Liver (tissue), 9 donors: ENCODE data around the gene IER2. TPM values are rescaled to one million over a fixed set of nuclear protein-coding genes. Genes with fewer than 3 reads are reported as not detected.

Experiments
- DNase-seq: peaks from one replicate; pipeline ENCODE4 v3.0.0-alpha.2; 2017; ENCODE audit warnings: low spot score
- H3K27ac ChIP-seq, 2 donors: one replicate each; pipeline ENCODE4 v1.7.0; 2013; ENCODE audit warnings: inconsistent platforms in 2 of 2, low read length in 2 of 2, control low read depth in 1 of 2, low read depth in 1 of 2, mild to moderate bottlenecking in 1 of 2
- H3K27me3 ChIP-seq, 4 donors: one replicate each; pipeline versions ENCODE4 v1.6.1 to v1.7.0; 2013; ENCODE audit warnings: low read length in 3 of 4, inconsistent platforms in 1 of 4, mild to moderate bottlenecking in 1 of 4, moderate library complexity in 1 of 4; ENCODE audit not compliant: control insufficient read depth in 4 of 4, insufficient read depth in 4 of 4
- H3K36me3 ChIP-seq, 4 donors: one replicate each; pipeline versions ENCODE4 v1.6.1 to v1.7.0; 2013; ENCODE audit warnings: low read length in 3 of 4, mild to moderate bottlenecking in 3 of 4, low read depth in 1 of 4, moderate library complexity in 1 of 4; ENCODE audit not compliant: control insufficient read depth in 4 of 4, insufficient read depth in 3 of 4
- H3K4me1 ChIP-seq, 4 donors: one replicate each; pipeline versions ENCODE4 v1.6.1 to v1.7.0; 2013; ENCODE audit warnings: low read length in 3 of 4, mild to moderate bottlenecking in 3 of 4, moderate library complexity in 1 of 4; ENCODE audit not compliant: control insufficient read depth in 4 of 4, insufficient read depth in 4 of 4
- H3K4me3 ChIP-seq, 3 donors: one replicate each; pipeline versions ENCODE4 v1.6.1 to v1.7.0; 2013; ENCODE audit warnings: low read length in 3 of 3, control low read depth in 1 of 3, low read depth in 1 of 3, mild to moderate bottlenecking in 1 of 3
- H3K9ac ChIP-seq, 2 donors: one replicate each; pipeline ENCODE4 v1.7.0; 2013; ENCODE audit warnings: low read length in 2 of 2, mild to moderate bottlenecking in 2 of 2, moderate library complexity in 2 of 2, control low read depth in 1 of 2, low read depth in 1 of 2
- H3K9me3 ChIP-seq, 4 donors: one replicate each; pipeline versions ENCODE4 v1.6.1 to v1.7.0; 2013; ENCODE audit warnings: low read length in 3 of 4; ENCODE audit not compliant: control insufficient read depth in 4 of 4
- EGR1 ChIP-seq, 2 donors: IDR thresholded peaks; 2 replicates each; pipeline ENCODE4 v1.6.1; 2016 to 2018; ENCODE audit warnings: antibody characterized with exemption in 2 of 2, low read depth in 2 of 2
- FOXA1 ChIP-seq: IDR thresholded peaks from 2 replicates; pipeline ENCODE4 v1.6.1; 2016; ENCODE audit warnings: antibody characterized with exemption
- FOXA2 ChIP-seq: IDR thresholded peaks from 2 replicates; pipeline ENCODE4 v1.6.1; 2016; ENCODE audit warnings: antibody characterized with exemption
- GABPA ChIP-seq, 2 donors: IDR thresholded peaks in 1 of 2; conservative IDR thresholded peaks in 1 of 2; 2 replicates each; pipeline ENCODE4 v1.6.1; 2016; ENCODE audit warnings: antibody characterized with exemption in 2 of 2, mild to moderate bottlenecking in 1 of 2, moderate library complexity in 1 of 2
- HNF4A ChIP-seq, 2 donors: conservative IDR thresholded peaks; 2 replicates each; pipeline ENCODE4 v1.6.1; 2016; ENCODE audit warnings: antibody characterized with exemption in 2 of 2, mild to moderate bottlenecking in 2 of 2
- HNF4G ChIP-seq: IDR thresholded peaks from 2 replicates; pipeline ENCODE4 v1.6.1; 2016; ENCODE audit warnings: antibody characterized with exemption
- JUND ChIP-seq, 2 donors: IDR thresholded peaks; 2 replicates each; pipeline ENCODE4 v1.6.1; 2016; ENCODE audit warnings: antibody characterized with exemption in 2 of 2
- NR2F2 ChIP-seq: IDR thresholded peaks from 2 replicates; pipeline ENCODE4 v1.6.1; 2016; ENCODE audit warnings: antibody characterized with exemption
- RAD21 ChIP-seq, 2 donors: IDR thresholded peaks; 2 replicates each; pipeline ENCODE4 v1.6.1; 2016; ENCODE audit warnings: antibody characterized with exemption in 2 of 2, mild to moderate bottlenecking in 2 of 2
- RXRA ChIP-seq, 2 donors: IDR thresholded peaks; 2 replicates each; pipeline ENCODE4 v1.6.1; 2017 to 2018; ENCODE audit warnings: antibody characterized with exemption in 2 of 2, mild to moderate bottlenecking in 1 of 2
- SP1 ChIP-seq: IDR thresholded peaks from 2 replicates; pipeline ENCODE4 v1.6.1; 2018; ENCODE audit warnings: antibody characterized with exemption, mild to moderate bottlenecking
- TAF1 ChIP-seq: conservative IDR thresholded peaks from 2 replicates; pipeline ENCODE4 v1.6.1; 2016; ENCODE audit warnings: antibody characterized with exemption, mild to moderate bottlenecking
- YY1 ChIP-seq: IDR thresholded peaks from 2 replicates; pipeline ENCODE4 v1.6.1; 2016; ENCODE audit warnings: antibody characterized with exemption, mild to moderate bottlenecking
- WGBS: extraction: QIAGEN DNeasy Blood & Tissue Kit; methylation state at CpG from one replicate; pipeline ENCODE4 v1.1.7; 2013; 5-methylcytosine and 5-hydroxymethylcytosine counted together
- polyA plus RNA-seq, 2 donors: library from polyadenylated mRNA; stranded (reverse) in 1 of 2; unstranded in 1 of 2; fragments of 200-250 nt in 1 of 2; fragments of >200 nt in 1 of 2; fragmentation: Nextera tagmentation in 1 of 2; extraction: Ambion mirVana in 1 of 2; gene quantifications; one replicate each; pipeline versions ENCODE4 v1.2.1 to v1.2.3, GENCODE V29; 2013 to 2015
- total RNA-seq, 2 donors: library from RNA; depleted of rRNA; stranded (reverse); fragments of >200 nt; gene quantifications; one replicate each; pipeline ENCODE4 v1.2.3, GENCODE V29; 2014
- TF ChIP-seq, protein P1 (sequence below): IDR thresholded peaks from 2 replicates; pipeline ENCODE4 v1.6.1; 2016; ENCODE audit warnings: antibody characterized with exemption, mild to moderate bottlenecking
- TF ChIP-seq, protein P2 (sequence below): IDR thresholded peaks from 2 replicates; pipeline ENCODE4 v1.6.1; 2016; ENCODE audit warnings: antibody characterized with exemption
- TF ChIP-seq, protein P3 (sequence below): IDR thresholded peaks from 2 replicates; pipeline ENCODE4 v1.6.1; 2016; ENCODE audit warnings: antibody characterized with exemption
- TF ChIP-seq, protein P4 (sequence below): fragments of 150-350 bp; IDR thresholded peaks from 2 replicates; pipeline ENCODE4 v1.5.1; 2017; ENCODE audit warnings: improper control_type of control experiment, low read depth, low read length; ENCODE audit not compliant: missing input control
- TF ChIP-seq, protein P5 (sequence below): IDR thresholded peaks from 2 replicates; pipeline ENCODE4 v1.6.1; 2016; ENCODE audit warnings: antibody characterized with exemption
- donor health status: healthy.
- donor health status: healthy.
- donor health status: healthy.
- donor health status: healthy.
- donor health status: healthy.

Gene IER2
- total and polyA plus RNA-seq, 4 donors = 11.4 to 38.9 (median 21.9) TPM

DNA sequence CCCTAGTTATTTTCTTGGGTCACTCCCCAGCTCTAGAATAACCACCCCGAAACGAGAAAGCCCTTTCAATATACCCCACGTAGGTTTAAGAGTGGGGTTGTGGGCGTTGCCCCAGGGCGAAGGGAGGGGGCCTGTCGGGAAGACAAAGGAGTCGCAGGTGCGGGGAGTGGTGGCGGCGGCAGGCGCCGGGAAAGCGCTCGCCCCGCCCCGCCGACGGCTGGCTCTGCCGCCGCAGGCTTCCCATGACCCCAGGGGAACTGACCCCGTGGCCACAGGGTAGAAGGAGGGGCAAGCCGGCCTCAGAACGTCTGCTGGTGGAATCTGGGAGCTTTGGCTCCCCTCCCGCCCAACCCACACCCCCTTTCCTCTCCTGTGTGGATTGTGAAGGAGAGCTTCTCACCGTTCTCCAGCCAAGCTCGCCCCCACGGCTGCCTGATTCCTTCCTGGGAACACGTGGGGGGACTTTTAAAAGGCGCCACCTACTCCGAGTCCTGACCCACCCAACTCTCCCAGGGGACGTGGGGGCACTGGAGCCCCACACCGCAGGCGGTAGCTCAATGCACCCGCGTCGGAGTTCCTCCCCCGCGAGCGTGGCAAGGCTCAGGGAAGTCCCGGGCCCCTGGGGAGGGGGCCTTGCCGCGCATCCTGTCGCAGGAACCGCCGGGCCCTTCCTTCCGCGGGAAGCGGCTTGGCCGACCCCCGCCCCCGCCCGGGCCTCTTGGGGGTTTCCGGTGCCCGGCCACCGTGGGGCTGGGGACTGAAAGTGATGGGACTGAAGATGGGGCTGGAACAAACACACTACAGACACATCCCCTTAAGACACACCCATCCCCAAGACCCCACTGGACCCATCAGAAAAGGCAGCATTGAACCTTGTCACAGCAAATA, 5.5 kb downstream of the IER2 start:
- TF ChIP-seq RXRA (IDR thresholded peaks at IDR 0.05) (peak; percentile 95 to 96), JUND (IDR thresholded peaks at IDR 0.05) (peak in 1 of 2 donors; percentile 40), NR2F2 (peak; percentile 73), HNF4G (peak; percentile 4), YY1 (no peak), FOXA2 (no peak), HNF4A (conservative IDR thresholded peaks at IDR 0.05) (peak; percentile 24 to 76), RAD21 (IDR thresholded peaks at IDR 0.05) (peak in 1 of 2 donors; percentile 40), TAF1 (no peak), GABPA (IDR thresholded peaks at IDR 0.05 in 1 of 2, conservative IDR thresholded peaks at IDR 0.05 in 1 of 2) (no peak), FOXA1 (no peak), SP1 (peak; percentile 61), EGR1 (IDR thresholded peaks at IDR 0.05; ENCODE audit: low read depth in 2 of 2) (peak; percentile 34 to 84)
- TF ChIP-seq, protein P1, sequence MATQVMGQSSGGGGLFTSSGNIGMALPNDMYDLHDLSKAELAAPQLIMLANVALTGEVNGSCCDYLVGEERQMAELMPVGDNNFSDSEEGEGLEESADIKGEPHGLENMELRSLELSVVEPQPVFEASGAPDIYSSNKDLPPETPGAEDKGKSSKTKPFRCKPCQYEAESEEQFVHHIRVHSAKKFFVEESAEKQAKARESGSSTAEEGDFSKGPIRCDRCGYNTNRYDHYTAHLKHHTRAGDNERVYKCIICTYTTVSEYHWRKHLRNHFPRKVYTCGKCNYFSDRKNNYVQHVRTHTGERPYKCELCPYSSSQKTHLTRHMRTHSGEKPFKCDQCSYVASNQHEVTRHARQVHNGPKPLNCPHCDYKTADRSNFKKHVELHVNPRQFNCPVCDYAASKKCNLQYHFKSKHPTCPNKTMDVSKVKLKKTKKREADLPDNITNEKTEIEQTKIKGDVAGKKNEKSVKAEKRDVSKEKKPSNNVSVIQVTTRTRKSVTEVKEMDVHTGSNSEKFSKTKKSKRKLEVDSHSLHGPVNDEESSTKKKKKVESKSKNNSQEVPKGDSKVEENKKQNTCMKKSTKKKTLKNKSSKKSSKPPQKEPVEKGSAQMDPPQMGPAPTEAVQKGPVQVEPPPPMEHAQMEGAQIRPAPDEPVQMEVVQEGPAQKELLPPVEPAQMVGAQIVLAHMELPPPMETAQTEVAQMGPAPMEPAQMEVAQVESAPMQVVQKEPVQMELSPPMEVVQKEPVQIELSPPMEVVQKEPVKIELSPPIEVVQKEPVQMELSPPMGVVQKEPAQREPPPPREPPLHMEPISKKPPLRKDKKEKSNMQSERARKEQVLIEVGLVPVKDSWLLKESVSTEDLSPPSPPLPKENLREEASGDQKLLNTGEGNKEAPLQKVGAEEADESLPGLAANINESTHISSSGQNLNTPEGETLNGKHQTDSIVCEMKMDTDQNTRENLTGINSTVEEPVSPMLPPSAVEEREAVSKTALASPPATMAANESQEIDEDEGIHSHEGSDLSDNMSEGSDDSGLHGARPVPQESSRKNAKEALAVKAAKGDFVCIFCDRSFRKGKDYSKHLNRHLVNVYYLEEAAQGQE = peak; percentile 38
- TF ChIP-seq, protein P2, sequence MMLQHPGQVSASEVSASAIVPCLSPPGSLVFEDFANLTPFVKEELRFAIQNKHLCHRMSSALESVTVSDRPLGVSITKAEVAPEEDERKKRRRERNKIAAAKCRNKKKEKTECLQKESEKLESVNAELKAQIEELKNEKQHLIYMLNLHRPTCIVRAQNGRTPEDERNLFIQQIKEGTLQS = peak; percentile 13
- TF ChIP-seq, protein P3, sequence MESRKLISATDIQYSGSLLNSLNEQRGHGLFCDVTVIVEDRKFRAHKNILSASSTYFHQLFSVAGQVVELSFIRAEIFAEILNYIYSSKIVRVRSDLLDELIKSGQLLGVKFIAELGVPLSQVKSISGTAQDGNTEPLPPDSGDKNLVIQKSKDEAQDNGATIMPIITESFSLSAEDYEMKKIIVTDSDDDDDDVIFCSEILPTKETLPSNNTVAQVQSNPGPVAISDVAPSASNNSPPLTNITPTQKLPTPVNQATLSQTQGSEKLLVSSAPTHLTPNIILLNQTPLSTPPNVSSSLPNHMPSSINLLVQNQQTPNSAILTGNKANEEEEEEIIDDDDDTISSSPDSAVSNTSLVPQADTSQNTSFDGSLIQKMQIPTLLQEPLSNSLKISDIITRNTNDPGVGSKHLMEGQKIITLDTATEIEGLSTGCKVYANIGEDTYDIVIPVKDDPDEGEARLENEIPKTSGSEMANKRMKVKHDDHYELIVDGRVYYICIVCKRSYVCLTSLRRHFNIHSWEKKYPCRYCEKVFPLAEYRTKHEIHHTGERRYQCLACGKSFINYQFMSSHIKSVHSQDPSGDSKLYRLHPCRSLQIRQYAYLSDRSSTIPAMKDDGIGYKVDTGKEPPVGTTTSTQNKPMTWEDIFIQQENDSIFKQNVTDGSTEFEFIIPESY = no peak
- TF ChIP-seq, protein P4, sequence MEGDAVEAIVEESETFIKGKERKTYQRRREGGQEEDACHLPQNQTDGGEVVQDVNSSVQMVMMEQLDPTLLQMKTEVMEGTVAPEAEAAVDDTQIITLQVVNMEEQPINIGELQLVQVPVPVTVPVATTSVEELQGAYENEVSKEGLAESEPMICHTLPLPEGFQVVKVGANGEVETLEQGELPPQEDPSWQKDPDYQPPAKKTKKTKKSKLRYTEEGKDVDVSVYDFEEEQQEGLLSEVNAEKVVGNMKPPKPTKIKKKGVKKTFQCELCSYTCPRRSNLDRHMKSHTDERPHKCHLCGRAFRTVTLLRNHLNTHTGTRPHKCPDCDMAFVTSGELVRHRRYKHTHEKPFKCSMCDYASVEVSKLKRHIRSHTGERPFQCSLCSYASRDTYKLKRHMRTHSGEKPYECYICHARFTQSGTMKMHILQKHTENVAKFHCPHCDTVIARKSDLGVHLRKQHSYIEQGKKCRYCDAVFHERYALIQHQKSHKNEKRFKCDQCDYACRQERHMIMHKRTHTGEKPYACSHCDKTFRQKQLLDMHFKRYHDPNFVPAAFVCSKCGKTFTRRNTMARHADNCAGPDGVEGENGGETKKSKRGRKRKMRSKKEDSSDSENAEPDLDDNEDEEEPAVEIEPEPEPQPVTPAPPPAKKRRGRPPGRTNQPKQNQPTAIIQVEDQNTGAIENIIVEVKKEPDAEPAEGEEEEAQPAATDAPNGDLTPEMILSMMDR = no peak
- TF ChIP-seq, protein P5, sequence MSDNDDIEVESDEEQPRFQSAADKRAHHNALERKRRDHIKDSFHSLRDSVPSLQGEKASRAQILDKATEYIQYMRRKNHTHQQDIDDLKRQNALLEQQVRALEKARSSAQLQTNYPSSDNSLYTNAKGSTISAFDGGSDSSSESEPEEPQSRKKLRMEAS = peak; percentile 28
- peak; percentile 70 for DNase-seq
- H3K9ac ChIP-seq = peak overlapping the region; percentile 99
- H3K36me3 ChIP-seq = no peaks in the 10 kb centered on the region
- peaks cover 5 to 16% (median 10%) of the 10 kb centered on the region in 4 donors for H3K4me1 ChIP-seq
- no peaks in the 10 kb centered on the region for H3K27me3 ChIP-seq
- H3K4me3 ChIP-seq = peak overlapping the region; percentile 71 to 94 (median 81)
- peak overlapping the region; percentile 99 to 100 for H3K27ac ChIP-seq
- no peaks in the 10 kb centered on the region for H3K9me3 ChIP-seq
- 1% methylated on average over 55 of the region's 55 CpGs for WGBS
